ENCODE data around the gene TUBGCP2.

The TUBGCP2 gene

GRCh38 chr10:133307776-133308420, 774 bp downstream of the TUBGCP2 start:
- Histone ChIP-seq H3K36me3 (ENCODE audit: control insufficient read depth, low read length) (peaks cover 35% of the 10 kb centered on the region), H3K27ac (ENCODE audit: low read depth, low read length) (peak overlapping the region; percentile 73), H3K9me2 (replicated peaks; ENCODE audit: control insufficient read depth, low read length) (no peaks in the 10 kb centered on the region), H3F3A (ENCODE audit: control insufficient read depth, insufficient read depth) (no peaks in the 10 kb centered on the region), H3K9me3 (ENCODE audit: control insufficient read depth, insufficient read depth, low read length) (no peaks in the 10 kb centered on the region), H4K20me1 (ENCODE audit: control insufficient read depth, insufficient read depth, low read depth, low read length) (peaks cover 25% of the 10 kb centered on the region), H3K4me3 (ENCODE audit: low read length) (peak overlapping the region; percentile 79), H3K4me2 (ENCODE audit: low read length) (peak overlapping the region; percentile 83), H3K4me1 (ENCODE audit: control insufficient read depth, low read length) (peaks cover 15% of the 10 kb centered on the region), H3K27me3 (ENCODE audit: control insufficient read depth, low read length) (no peaks in the 10 kb centered on the region), H3K79me2 (ENCODE audit: control insufficient read depth, low read length) (peaks cover 61% of the 10 kb centered on the region)
- TF ChIP-seq, protein P1, sequence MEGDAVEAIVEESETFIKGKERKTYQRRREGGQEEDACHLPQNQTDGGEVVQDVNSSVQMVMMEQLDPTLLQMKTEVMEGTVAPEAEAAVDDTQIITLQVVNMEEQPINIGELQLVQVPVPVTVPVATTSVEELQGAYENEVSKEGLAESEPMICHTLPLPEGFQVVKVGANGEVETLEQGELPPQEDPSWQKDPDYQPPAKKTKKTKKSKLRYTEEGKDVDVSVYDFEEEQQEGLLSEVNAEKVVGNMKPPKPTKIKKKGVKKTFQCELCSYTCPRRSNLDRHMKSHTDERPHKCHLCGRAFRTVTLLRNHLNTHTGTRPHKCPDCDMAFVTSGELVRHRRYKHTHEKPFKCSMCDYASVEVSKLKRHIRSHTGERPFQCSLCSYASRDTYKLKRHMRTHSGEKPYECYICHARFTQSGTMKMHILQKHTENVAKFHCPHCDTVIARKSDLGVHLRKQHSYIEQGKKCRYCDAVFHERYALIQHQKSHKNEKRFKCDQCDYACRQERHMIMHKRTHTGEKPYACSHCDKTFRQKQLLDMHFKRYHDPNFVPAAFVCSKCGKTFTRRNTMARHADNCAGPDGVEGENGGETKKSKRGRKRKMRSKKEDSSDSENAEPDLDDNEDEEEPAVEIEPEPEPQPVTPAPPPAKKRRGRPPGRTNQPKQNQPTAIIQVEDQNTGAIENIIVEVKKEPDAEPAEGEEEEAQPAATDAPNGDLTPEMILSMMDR (IDR thresholded peaks at IDR 0.05; ENCODE audit: low read depth, low read length, poor library complexity, severe bottlenecking), result peak; percentile 85
- TF ChIP-seq EZH2phosphoT487 (IDR thresholded peaks at IDR 0.05; ENCODE audit: borderline replicate concordance, low read length), result no peak

GRCh38 chr10:133306941-133307379, 1.7 kb downstream of the TUBGCP2 start:
- Histone ChIP-seq H3K4me1 (ENCODE audit: control insufficient read depth, low read length) (peaks cover 15% of the 10 kb centered on the region), H3K9me3 (ENCODE audit: control insufficient read depth, insufficient read depth, low read length) (no peaks in the 10 kb centered on the region), H3K36me3 (ENCODE audit: control insufficient read depth, low read length) (peaks cover 34% of the 10 kb centered on the region), H3F3A (ENCODE audit: control insufficient read depth, insufficient read depth) (no peaks in the 10 kb centered on the region), H4K20me1 (ENCODE audit: control insufficient read depth, insufficient read depth, low read depth, low read length) (peaks cover 29% of the 10 kb centered on the region), H3K9me2 (replicated peaks; ENCODE audit: control insufficient read depth, low read length) (no peaks in the 10 kb centered on the region), H3K4me2 (ENCODE audit: low read length) (peak overlapping the region; percentile 83), H3K79me2 (ENCODE audit: control insufficient read depth, low read length) (peaks cover 66% of the 10 kb centered on the region), H3K4me3 (ENCODE audit: low read length) (peak overlapping the region; percentile 79), H3K27ac (ENCODE audit: low read depth, low read length) (no peak overlapping the region), H3K27me3 (ENCODE audit: control insufficient read depth, low read length) (no peaks in the 10 kb centered on the region)
- TF ChIP-seq, protein P1 (IDR thresholded peaks at IDR 0.05; ENCODE audit: low read depth, low read length, poor library complexity, severe bottlenecking), result no peak

GRCh38 chr10:133306097-133306476, 2.6 kb downstream of the TUBGCP2 start:
- Histone ChIP-seq H3K4me2 (ENCODE audit: low read length) (no peak overlapping the region), H3K4me1 (ENCODE audit: control insufficient read depth, low read length) (peaks cover 15% of the 10 kb centered on the region), H3F3A (ENCODE audit: control insufficient read depth, insufficient read depth) (no peaks in the 10 kb centered on the region), H4K20me1 (ENCODE audit: control insufficient read depth, insufficient read depth, low read depth, low read length) (peaks cover 29% of the 10 kb centered on the region), H3K79me2 (ENCODE audit: control insufficient read depth, low read length) (peaks cover 66% of the 10 kb centered on the region), H3K36me3 (ENCODE audit: control insufficient read depth, low read length) (peaks cover 25% of the 10 kb centered on the region), H3K27me3 (ENCODE audit: control insufficient read depth, low read length) (no peaks in the 10 kb centered on the region), H3K4me3 (ENCODE audit: low read length) (no peak overlapping the region), H3K9me2 (replicated peaks; ENCODE audit: control insufficient read depth, low read length) (no peaks in the 10 kb centered on the region), H3K27ac (ENCODE audit: low read depth, low read length) (no peak overlapping the region), H3K9me3 (ENCODE audit: control insufficient read depth, insufficient read depth, low read length) (no peaks in the 10 kb centered on the region)
- TF ChIP-seq, protein P1 (IDR thresholded peaks at IDR 0.05; ENCODE audit: low read depth, low read length, poor library complexity, severe bottlenecking), result no peak
- no peak for TF ChIP-seq EZH2phosphoT487 (IDR thresholded peaks at IDR 0.05; ENCODE audit: borderline replicate concordance, low read length)
